Measurements from ENCODE around the gene PPP1R37.
"Not testable (repeated sequence)": the region's sequence is repeated elsewhere in the genome, so short reads cannot be mapped to it uniquely, and the experiment has no call there.

The PPP1R37 gene

GRCh38 chr19:45118106-45118505 lies 25.1 kb downstream of the PPP1R37 start:
- DNase-seq: no peak

DNA sequence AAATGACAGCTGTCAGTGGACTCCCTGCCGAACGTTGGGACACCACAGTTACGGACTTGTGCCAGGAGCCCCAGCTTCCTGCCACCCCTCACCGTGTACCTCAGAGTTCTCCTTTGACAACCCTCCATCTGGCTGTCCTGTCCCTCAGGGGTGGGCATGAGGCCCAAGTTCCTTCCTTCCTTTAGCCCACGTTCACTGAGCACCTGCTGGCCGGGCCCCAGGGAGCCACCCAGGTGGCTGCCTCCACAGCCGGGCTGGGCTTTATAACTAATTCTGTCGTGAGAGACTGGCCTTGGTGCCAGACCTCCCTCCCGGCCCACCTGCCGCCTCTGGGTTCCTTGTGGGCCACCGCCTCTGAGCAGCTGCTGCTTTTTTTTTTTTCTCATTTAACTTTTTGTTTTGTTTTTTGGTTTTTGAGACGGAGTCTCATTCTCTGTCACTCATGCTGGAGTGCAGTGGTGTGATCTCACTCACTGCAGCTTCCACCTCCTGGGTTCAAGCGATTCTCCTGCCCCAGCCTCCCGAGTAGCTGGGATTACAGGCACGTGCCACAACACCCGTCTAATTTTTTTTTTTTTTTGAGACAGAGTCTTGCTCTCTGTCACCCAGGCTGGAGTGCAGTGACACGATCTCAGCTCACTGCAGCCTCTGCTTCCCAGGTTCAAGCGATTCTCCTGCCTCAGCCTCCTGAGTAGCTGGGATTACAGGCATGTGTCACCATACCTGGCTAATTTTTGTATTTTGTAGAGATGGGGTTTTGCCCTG lies 25.8 kb downstream of the PPP1R37 start:
- DNase-seq: not testable (repeated sequence)

GRCh38 chr19:45119582-45119981 lies 26.6 kb downstream of the PPP1R37 start:
- DNase-seq: no peak

DNA sequence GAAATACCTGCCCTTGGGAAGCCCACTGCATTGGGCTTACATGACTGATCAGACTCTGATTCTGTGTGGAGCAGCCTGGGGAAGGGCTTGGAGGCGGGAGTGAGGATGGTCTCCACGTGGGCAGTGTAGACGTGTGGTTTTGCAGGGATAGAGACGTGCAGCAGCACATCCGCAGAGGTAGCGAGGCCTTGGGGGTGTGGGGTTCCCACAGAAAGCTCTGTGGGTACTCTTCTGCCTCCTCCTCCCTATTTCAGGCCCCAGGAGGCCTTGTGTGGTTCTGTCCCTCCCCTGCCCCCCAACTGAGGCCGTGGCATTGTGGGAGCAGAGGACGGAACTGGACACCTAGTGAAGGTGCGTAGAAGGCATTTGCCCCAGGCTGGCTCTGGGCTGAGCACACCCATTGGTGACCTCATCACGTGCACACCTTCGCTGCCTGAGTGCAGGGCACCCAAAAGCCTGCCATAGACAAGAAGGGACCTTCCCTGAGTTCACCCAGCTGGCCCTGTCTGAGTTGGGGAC lies 28.9 kb downstream of the PPP1R37 start:
- DNase-seq: no peak

DNA sequence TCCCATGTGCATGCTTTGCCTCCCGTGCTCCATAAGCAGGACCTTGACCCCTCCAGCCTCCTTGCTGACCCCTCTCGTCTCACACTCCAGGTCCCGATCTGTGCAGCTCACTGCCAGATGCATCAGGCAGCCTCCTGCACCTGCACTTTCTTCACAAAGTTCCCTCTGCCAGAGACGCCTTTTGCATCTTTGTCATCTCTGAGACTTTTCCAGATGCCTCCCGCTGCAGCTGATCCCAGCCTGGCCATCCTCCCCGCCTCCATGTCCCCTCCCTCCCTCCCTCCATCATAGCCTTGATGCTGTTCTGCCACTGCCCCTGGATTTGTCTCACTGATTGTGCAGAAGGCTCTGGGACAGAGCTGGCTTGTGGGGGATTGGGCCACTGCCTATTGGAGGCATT lies 29.9 kb downstream of the PPP1R37 start:
- DNase-seq: no peak

- DNase-seq: no peak
These were observed 30.5 kb downstream of the PPP1R37 start for GRCh38 chr19:45123440-45123850.

DNA sequence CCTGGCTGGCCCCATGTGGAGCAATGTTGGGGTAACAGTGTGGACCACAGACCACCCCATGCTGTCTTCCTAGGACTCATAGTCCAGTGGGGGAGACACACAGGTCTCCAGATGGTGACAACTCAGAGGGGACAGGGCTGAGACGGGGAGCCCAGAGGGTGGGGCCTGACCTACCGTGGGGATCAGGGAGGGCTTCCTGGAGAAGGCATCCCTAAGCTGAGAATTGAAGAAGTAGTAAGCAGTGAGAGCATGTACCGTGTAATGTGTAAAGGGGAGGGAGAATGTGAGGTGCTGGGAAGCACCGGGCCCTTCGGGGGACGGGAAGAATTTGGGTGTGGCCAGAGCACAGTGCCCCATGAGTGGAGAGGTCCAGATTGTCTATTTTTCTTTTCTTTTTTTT lies 31.0 kb downstream of the PPP1R37 start:
- no peak for DNase-seq

DNA sequence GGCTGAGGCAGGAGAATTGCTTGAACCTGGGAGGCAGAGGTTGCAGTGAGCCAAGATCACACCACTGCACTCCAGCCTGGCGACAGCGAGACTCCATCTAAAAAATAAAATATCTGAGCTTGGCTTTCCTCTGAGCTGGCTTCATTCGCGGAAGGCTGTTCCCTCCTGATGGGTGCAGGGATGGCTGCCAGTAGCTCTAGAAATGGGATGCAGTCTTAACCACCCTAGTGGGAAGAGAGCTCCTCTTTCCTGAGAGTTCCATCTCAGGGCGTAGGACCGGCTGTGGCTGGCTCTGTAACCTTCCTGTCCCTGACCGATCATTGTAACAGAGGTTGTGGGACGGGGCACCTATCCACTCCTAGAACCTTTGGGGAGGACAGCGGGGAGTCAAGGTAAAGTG lies 32.4 kb downstream of the PPP1R37 start:
- no peak for DNase-seq

- peak; percentile 16 to 63 (median 37) for DNase-seq
These were observed 33.1 kb downstream of the PPP1R37 start for GRCh38 chr19:45125975-45126493.

GRCh38 chr19:45126654-45127053 lies 33.7 kb downstream of the PPP1R37 start:
- DNase-seq: no peak

DNA sequence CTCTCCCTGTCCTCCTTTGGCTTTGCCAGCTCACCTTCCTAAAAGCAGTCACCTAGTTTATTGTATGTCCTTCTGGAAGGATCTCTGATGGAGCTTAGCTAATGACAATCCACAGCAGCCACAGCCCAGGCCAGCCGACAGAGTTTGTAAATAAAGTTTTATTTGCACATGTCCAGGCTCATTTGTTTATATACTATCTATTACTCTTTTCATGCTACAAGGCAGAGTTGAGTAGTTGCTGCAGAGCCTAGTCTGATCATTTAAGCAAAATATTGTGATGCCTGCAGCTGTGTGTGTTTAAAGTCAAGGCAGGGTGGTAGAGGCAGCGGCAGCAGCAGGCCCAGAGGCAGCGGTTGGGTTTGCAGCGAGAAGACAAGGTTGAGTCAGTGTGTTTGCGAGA lies 35.2 kb downstream of the PPP1R37 start:
- no peak for DNase-seq

GRCh38 chr19:45128806-45129205 lies 35.8 kb downstream of the PPP1R37 start:
- DNase-seq: no peak

DNA sequence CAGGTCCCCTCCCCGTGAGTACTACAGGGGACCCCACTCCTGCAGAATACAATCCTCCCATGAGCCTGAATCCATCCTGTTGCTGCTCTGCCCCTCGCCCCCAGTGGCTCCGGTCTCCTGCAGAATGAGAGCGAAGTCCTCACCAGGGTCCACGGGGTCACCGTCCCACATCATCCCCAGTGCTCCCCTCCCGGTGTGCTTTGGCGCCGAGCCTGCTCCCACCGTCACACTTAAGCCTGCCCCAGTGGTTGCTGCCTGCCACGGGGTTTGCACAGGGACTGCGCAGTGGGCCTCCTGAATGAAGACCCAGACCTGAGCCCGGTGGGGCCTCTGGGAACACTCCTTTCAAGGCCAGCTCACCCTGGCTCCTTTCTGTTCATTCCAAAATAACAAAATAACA lies 37.3 kb downstream of the PPP1R37 start:
- DNase-seq: no peak

DNA sequence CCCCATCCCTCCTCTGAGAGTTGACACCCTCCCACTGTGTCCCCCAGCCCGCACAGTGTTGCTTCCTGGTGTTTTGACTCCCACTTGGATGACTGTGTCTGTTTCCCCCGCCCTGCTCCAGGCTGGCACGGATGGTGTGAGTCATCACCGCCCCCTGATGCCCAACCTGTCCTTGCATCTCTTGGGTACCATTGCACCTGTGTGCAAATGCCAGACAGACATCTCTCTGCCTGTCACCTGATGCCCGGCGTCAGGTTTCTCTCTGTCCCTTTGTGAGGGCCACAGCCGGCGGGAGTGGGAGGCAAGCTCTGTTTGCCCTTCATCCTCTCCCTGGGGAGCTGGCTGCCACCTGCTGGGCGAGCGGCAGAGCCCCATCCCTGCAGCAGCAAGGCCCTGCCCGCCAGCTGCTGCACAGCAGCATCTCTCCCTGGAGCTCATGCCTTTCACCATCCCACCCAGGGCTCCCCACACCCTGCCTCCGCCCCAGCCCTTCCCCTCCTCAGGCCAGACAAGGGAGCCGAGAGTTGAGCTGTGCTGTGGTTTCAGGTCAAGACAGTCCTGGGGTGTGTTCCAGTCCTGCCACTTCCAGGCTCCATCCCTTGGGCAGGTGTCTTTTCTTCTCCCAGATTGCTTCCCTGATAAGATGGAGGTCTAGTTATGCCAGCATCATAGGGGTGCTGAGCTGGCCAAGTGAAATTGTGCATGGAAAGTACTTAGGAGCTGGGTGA lies 38.1 kb downstream of the PPP1R37 start:
- DNase-seq: no peak

- no peak for DNase-seq
These were observed 40.7 kb downstream of the PPP1R37 start for GRCh38 chr19:45133661-45134060.

GRCh38 chr19:45135176-45135885 lies 42.4 kb downstream of the PPP1R37 start:
- DNase-seq: no peak

GRCh38 chr19:45136507-45137178 lies 43.7 kb downstream of the PPP1R37 start:
- DNase-seq: no peak

DNA sequence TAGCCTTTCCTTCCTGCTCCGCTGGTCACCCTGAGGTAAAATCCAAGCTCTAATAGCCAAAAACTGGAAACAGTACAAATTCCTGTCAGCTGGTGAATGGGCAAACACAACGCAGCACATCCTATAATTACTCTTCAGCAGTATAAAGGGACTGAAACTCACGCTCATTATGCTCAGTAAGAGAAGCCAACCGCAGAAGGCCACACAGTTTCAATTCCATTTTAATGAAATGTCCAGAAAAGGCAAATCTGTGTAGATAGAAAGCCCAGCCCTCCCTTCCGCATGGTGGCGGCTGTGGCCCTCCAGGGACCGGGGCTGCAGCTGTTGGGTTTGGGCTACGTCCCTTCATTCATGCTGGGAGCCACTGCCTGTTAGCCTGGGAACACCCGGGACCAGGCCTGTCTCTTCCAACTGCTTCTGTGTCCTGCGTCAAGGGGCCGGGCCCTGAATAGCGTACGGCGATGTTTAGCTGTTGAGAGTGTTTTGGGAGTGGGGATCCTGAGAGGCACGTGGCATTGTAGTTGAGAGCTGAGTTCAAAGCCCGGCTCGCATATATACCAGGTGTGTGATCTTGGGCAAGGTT lies 44.3 kb downstream of the PPP1R37 start:
- DNase-seq: no peak

DNA sequence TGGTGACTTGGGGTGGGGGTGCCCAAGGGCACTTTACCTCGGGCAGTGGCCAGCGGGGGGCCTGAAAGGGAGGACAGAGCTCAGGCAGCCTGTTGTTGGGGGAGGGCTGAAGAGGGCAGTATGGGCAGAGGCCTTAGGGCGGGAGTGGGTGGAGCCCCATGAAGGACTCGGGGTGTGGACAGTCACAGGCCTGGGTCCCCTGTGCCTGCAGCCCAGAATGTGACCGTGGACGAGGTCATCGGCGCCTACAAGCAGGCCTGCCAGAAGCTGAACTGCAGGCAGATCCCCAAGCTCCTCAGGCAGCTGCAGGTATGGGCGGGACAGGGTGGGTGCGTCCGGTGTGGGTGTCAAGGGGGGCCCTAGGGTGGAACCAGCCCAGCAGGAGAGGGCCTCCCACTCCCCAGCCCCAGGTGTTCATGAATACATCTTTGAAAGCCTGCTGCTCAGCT lies 45.3 kb downstream of the PPP1R37 start:
- no peak for DNase-seq

GRCh38 chr19:45139286-45140143 lies 46.5 kb downstream of the PPP1R37 start:
- no peak for DNase-seq

DNA sequence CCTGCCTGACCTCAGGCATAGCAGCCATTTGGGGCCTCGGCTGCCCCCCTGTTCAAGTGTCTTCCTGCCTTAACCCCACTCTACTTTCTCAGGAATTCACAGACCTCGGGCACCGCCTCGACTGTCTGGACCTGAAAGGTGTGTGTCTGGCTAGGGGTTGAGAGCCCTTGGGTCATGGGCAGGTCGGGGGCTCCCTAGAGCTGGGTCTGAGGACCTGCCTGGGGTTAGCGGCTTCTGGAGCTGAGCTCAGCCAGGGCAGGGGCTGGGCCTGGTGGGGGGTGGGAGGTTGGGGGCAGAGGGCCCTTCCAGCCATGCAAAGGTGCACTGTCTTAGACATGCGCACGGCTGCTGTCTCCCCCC lies 47.1 kb downstream of the PPP1R37 start:
- DNase-seq: no peak
